ENCODE data around the gene SEMA4C.
A peak's percentile ranks its signal among the peaks of the same experiment; 100 is the strongest.

Gene SEMA4C

DNA sequence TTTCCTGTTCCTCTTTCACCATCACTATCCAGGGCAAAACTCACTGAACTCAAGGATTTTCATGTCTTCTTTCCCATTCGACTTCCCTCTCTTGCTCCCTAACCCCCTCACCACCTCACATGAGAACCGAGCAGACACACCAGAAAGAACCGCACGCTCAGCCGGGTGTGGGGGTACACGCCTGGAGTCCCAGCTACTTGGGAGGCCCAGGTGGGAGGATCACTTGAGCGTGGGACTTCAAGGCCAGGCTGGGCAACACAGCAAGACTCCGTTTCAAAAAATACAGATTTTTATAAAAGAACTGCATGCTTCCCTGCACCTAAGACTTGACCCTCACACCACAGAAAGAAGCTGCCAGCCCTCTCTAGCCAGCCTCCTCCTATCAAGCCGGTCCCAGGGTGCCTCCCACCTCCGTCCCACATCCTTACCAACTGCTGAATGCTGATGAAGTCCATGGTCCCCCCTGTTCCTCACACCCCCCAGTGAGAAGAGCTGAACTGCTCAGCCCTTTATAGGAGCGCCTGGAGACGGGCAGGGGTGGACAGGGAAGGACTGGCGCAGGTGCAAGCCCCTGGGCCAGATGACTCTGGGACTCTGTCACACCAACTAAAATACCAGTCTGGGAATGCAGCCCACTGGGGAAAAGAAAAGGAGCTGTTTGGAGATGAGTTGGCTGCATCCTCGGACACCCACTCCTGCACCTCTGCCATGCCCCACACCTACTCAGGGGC lies 26.2 kb downstream of the SEMA4C start, which contains the start of gene ANKRD23:
Gene ANKRD23, minus strand, starts transcription at position 484 of the 731 bp plus-strand sequence. Its CDS starts 29 bp downstream, at position 455.
- DNase-seq (ENCODE audit: low read depth in 3 of 3), result no peak

DNA sequence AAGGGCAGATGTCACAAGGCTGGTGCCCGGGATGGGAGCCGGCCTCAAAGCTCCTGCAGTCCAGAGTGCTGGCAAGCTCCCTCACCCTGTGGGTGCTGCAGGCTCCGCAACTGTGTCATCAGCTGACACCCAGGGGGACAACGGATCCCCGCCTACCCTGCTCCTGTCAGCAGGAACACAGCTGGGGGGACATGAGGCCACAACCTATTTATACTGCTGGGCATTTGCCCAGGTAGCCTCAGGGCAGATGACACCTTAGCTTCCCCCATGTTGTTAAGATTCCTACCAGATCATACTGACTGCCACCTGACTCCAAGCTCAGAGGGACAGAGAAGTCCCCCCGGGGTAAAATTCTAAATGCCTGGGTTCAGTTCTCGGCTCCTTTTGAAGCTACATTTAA lies 27.3 kb downstream of the SEMA4C start:
- no peak for DNase-seq (ENCODE audit: low read depth in 3 of 3)

DNA sequence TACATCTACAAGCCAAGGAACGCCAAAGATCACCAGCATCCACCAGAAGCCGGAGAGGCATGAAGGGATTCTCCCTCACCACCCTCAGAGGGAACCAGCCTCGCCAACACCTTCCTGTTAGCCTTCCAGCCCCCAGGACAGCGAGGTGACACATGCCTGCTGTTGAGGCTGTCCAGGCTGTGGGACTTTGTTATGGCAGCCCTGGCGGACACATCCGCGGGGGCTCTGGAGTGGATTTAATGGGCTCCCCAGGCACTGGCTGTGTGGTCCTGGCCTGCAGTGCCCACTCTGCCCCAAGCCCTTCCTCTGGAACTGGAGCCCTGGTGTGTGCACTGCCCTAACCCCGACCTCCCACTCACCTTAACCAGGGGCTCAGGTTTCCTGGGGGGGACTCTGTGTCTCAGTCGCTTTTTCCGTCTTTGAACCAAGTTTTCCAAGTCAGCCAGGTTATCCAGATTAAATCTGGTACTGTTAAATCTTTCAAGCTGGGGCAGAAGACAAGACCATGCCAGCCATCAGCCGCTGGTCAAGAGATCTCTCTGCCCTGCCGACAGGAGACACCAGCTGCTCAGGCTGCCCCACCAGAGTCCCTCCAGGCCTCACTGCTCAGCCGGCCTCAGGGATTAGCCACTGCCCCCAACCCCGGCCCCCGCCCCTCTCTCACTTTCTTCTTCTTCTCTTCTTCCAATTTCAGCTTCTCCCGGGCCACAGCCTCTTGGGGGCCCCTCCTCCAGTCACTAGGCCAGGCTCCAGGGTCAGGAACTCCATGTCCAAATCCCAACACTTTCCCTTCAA lies 28.0 kb downstream of the SEMA4C start:
- no peak for DNase-seq (ENCODE audit: low read depth in 3 of 3)

DNA sequence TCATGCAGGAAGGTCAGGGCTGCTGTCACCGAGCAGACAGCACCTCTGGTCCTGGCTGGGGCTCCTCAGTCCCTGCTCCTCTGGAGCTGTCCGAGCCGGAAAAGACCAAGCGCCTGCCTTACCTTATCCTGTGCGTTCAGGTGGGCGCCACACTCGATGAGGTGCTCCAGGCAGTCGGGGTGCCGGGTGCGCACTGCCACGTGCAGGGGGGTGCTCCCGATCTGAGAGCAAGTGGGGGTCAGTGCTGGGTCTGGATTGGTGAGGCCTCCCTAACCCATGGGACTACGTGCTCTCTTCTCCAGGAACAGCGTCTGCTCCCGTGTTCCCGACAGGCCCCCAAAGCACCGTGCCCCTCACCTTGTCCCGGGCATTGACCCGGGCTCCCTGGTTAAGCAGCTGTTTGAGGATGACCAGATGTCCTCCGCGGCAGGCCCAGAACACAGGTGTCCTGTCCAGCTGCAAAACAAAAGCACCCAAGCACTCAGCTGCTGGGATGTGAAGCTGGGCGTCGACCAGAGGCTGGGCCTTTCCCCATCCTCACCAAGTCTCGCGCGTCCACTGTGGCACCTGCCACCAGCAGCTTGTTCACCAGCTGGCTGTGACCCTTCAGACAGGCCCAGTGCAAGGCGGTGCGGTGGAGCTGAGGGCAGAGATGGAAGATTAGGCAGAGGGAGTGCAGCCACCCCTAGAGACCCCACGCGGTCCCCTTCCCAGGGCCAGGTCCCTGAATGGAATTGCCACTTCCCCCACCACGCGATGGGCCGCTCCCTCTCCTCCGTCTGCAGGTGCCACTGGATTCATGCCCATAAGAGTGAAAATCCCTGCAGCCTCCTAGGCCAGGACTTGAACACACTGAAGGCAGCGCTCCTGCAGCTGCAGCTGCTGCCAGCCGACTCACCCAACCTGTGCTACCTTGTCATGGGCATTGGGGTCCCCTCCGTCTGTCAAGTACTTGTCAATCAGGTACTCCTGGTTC lies 29.7 kb downstream of the SEMA4C start:
- no peak for DNase-seq (ENCODE audit: low read depth in 3 of 3)

DNA sequence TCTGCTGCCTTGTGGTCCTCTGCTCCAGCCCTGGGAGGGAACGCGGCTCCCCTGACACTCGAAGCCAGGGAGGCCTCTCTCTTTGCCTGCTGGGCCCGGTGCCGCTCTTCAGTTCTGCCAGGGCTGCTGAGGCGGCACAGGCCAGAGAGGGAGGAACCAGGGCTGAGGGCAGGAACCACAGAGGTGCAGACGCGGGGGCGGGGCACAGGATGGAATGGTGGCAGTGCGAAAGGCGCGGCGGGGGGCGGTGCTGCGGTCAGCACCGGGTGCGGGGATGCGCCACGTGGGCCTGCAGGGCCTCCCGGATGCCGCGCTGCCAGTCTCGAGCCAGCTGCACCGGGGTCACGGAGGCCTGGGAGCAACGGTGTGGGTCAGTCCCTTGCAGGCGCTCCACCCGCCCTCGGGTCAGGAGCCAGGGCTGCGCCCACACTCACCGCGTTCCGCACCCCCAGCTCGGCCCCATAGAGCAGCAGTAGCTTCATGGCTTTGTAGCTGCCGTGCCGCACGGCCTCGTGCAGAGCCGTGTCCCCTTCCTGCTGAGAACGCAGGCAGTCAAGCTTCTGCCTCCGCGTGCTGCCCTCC lies 30.5 kb downstream of the SEMA4C start:
- peak; percentile 59 to 75 (median 62) for DNase-seq (ENCODE audit: low read depth in 3 of 3)

DNA sequence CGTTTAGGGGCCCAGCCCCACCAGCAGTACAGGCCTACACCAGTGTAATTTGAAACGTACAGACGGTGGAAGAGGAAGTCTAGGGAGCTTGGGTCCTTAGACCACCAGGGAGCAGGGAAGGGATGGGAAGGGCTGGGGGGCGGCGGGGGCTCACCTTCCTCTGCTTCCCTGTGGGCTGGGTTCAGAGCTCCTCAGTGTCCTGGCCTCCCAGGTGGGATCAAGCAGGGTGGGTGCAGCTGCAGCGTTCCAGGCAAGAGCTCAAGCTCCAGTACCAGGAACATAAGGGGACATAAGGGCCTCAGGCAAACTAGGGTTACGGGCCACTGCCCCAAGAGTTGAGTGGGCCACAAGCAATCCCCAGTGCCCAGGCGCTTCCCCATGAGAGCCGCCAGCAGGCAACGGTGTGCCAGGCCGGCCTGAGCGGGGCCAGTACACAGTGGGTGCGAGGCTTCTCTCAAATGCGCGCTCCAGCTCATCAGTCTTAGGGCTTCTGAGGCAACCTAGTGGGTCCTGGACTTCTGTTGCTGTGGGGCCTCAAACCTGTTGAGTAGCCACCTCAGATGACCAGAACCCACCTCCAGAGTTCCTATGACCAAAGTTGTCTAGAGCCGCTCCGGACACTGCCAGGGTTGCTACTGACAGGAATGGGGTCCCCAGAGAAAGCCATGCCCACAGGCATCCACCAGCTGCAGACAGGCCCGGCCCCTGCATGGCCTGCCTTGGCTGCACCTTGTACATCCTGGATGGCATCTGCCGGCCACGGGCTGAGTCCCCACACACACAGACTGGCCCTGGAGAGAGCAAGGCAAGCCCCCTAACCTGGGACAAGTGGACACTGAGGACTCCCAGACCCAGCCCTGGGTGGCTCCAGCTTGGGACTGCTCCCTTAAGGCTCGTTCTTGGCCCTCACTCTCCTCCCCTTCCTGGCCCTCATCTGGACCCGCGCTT lies 31.3 kb downstream of the SEMA4C start:
- DNase-seq (ENCODE audit: low read depth in 3 of 3), result no peak

DNA sequence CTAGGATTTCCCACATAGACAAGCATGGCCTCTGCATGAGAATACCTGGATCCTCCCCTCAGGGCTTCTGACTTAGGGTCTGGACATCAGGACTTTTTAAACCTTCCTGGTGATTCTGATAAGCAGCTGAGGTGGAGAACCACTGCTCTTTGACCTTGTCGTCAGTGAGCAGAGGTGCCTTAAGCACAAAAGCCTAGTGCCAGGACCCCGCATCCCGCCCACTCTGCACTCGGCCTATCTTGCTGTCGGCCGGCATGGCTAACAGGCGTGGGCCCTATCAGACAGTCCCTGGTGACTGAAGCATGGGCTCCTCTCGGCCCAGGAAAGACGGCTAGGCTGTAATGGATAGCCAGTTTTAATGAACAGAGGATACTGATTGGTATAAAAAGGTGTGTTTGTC lies 32.3 kb downstream of the SEMA4C start:
- DNase-seq (ENCODE audit: low read depth in 3 of 3), result no peak

DNA sequence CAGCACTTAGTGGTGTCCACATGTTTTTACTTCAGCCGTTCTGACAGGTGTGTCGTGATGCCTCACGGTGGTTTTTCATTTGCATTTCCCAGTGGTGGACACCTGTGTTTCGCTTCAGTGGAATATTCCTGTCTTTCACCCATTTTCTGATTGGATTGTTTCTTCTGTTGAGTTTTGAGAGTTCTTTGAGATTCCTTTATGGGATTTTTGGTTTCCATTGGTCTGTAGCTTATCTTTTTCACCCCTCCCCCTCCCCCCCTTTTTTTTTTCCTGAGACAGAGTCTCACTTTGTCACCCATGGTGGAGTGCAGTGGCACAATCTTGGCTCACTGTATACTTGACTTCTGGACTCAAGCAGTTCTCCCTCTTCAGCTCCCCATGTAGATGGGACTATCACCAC lies 34.0 kb downstream of the SEMA4C start:
- DNase-seq (ENCODE audit: low read depth in 3 of 3), result no peak

DNA sequence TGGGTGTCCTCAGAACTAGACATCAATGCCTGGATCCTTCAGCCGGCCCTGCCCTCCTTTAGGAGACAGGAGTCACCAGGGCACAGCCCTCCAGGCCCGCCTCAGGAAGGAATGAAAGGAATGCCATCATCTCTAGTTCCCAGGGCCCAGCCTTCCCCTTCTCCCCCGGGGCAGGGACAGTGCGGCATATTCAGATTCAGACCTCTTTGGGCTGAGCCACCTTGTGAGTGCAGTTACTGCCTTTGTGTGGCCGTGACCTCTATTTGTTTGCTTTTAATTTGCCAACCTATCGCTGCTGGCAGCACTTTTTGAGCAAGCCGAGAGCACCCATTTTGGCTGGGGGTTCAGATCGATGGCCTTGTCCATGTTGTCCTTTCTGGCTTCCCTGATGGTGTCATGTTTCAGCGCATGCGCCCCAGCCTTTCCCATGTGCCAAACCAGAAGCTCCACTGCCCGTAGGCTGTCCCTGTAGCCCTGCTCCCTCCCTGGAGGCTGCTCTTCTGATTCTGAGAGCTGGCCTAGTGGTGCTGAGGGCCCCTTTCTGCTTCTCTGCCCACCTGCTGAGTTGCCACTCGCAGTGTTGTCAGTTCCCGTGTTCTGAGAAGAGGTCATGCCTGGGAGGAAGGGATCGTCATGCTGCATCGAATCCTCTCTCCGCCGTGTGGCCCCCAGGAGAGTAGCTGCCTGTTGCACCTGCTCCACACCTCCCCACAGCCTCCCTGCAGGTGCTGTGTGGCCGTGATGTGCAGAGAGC lies 36.9 kb downstream of the SEMA4C start:
- no peak for DNase-seq (ENCODE audit: low read depth in 3 of 3)

DNA sequence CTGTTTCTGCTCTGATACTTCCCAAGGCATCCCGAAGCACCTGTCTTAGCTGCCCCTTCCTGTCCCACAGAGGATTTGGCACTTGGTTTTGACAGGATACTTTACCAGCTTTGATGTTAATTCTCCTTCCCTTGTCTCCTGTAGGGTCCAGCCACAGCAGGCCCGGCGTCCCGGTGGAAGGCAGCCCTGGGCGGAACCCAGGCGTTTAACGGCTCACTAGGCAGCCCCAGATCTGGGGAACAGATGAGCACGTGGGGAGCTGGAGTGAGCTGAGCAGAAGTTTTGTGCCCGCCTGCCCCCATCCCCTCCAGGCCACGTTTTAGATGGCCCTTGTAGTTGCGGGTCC lies 37.5 kb downstream of the SEMA4C start:
- no peak for DNase-seq (ENCODE audit: low read depth in 3 of 3)

DNA sequence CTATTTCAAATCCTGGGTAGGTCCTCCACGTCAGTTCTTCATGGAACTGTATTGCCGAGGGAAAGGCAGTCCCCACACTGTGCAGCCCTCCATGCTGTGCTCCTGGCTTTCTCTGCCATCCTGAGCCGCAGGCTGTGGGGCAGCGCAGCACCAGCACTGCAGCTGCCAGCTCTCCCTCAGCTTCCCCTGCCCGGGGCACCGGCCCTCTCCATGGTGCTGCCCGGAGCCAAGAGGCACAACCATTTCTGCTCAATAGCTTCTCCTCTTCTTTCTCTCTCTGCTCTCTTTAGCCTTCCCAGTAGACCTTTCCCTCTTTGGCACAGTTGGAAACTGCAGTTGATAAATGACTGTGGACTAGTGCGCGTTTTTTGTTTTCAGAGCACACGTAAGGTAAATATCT lies 38.2 kb downstream of the SEMA4C start:
- no peak for DNase-seq (ENCODE audit: low read depth in 3 of 3)

DNA sequence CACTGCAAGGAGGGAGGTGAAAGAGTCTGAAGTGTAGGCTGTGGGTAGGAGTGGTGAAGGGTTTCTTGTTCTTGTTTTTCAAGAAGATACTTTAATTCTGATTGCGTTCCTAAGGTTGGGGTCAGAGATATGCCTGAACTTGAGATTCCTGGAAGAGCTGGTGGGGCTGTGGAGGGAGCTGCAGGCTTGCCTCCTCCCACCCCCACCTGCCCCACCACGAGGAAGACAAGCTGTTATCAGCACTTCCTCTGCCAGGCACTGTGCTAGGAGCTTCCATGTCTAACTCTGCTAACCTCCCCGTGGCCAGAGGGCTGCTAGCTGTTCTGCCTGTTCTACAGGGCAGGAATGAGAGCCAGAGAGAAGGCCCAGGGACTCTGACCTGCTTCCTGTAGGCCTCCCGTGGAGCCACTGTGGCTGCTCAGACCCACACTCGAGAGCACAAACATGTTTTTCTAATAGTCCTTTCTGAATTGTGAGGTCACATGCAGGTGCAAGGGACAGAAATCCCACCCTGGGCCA lies 39.8 kb downstream of the SEMA4C start:
- DNase-seq (ENCODE audit: low read depth in 3 of 3), result no peak

DNA sequence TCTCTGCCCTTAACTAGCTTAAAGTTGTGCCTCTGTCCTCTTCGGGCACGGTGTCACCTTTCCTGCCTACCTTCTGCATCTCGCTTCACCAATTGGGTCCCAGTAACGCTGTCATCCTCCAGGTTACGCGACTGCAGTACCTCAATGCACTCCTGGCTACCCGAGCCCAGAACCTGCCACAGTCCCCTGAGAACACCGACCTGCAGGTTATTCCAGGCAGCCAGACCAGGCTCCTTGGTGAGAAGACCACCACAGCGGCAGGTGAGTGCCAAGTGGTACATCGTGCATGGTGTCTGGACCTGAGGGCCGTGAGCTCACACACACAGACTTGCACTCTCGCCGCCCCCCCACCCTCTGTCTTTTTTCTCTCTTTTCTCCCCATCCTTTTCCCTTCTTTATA lies 41.0 kb downstream of the SEMA4C start:
- DNase-seq (ENCODE audit: low read depth in 3 of 3), result no peak

DNA sequence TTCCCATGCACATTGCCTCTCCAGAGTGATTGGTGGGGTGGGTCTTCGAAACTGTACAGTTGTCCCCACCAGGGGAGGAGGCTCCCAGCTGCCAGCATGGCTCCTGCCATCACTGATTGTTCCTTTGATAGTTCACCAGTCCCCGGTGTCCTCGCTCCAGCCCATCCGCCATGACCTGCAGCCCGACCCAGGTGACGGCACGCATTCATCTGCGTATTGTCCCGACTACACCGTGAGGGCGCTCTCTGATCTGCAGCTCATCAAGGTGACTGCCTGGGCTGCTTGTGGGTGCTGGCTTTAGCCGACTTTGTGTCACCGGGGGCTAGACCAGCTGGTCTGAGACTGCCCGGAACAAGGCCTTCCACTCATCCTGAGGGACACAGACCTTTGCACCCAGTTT lies 41.4 kb downstream of the SEMA4C start:
- DNase-seq (ENCODE audit: low read depth in 3 of 3), result no peak

DNA sequence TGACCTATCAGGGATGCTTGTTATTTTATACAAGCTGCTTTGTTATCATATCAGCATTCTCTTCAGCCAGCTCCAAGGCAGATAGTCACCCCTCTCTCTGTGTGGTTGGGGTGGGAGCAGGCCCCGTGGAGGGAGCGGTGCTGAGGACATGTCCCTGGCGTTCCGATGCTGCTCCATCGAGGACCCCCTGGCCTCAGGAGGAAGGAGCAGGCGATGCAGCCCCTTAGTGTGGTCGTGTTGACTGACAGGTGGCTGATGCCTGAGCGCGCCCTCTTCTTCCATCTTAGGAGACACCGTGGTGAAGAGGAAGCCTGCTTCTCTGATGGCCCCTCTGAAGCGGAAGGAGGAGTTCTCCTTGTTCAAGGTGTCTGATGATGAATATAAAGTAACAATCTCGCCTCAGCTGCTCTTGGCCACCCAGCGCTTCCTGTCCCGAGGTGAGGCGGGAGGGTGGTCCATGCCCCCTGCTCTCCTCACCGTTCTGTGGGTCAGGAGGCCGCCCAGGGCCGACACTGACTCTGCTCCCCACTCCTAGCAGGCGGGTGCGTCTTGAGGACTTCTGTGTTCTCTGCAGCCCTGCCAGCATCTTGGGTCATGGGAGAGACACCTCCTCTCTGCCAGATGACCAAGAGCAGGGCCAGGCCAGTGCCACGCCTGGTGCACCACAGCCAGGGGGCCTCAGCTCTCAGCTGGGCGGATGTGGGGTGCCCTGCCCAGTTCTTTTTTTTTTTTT lies 43.2 kb downstream of the SEMA4C start:
- DNase-seq (ENCODE audit: low read depth in 3 of 3), result no peak

DNA sequence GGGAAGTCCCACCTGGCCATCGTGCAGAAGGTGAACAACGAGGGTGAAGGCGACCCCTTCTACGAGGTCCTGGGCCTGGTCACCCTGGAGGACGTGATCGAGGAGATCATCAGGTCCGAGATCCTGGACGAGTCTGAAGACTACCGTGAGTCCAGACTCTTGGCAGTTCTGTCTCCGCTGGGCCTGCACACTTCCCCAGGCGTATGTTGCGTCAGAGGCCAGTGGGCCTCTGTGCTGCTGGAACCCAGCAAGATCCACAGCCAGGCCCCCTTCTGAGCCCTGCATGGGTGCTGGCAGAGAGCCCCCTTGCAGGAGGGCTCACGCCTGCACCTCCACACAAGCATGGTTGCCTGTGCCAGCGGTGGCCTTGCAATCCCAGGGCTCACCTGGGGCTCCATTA lies 44.8 kb downstream of the SEMA4C start:
- no peak for DNase-seq (ENCODE audit: low read depth in 3 of 3)

DNA sequence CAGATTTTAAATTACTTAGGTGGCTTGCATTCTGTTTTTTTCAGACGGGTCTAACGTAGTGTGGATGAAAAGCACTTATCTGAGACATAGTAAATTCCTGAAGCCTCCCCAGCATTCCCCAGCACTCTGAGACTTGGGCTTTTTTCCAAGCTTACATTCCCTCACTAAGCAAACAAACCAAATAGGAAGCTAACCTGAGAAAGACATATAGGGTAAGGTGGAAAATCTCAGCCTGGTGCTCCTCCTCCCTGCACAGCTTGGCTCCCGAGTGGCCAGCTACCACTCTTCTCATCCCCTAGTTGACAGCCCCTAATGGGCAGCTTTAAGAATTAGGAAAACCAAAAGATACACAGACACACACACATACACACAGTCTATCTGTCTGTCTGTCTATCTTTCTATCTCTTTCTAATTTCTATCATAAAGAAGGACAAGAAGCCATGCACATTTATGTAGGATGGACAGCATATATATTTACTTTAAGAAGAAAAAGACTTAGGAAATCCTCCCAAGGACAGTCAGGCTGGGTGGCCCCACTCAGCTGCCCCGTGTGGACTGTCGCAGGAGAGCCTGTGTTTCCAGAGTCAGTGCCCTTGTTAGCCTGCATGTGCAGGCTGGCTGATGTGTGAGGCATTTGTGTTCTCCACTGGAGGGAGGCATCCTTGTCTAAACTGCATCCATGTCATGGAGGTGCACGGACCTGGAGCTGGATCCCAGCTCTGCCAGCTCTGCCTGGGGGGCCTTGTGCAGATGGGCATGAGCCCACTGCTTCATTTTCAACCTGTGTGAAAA lies 45.6 kb downstream of the SEMA4C start:
- no peak for DNase-seq (ENCODE audit: low read depth in 3 of 3)

DNA sequence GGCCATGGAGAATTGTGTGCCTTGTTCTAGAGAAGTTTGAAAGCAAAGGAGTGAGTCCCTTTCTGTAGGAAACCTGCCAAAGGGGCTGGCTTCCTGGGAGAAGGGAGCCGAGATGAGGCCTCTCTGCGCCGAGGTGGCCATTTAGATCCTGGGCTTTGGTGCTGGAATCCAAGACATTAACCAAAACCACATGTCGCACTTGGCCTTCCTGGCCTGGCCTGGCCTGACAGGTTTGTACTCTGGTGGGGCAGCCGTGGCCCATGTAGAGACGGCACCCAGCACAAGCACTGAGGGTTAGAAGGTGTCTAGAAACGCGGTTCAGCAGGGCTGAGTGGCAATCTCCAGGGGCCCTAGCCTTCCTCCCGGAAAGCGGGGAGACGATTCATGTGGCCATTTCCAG lies 46.7 kb downstream of the SEMA4C start:
- DNase-seq (ENCODE audit: low read depth in 3 of 3), result no peak

Data from stimulated activated CD4-positive, alpha-beta T cell treated with anti-CD3 and anti-CD28 coated beads, TNF-alpha, amount 100 ng/mL, for 48 hours (primary cell).